ENCODE results near the gene ADAMTSL3.

ADAMTSL3 gene

DNA sequence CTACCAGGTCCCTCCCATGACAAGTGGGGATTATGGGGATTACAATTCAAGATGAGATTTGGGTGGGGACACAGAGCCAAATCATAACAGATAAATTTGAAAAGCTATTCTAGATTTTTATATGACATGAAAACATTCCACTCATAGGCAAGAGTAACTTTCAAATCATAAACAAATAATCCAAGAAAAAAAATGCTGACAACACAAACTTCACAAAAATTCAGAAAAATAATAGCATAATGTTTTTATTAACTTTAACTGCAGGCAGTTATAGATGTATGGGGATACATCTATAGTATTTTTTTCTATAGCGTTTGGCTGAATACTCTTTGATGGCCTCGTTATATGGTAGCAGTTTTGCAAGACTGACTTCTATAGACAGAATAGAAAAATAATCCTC is 243.1 kb downstream of the ADAMTSL3 start:
- H3K9me3 ChIP-seq (ENCODE audit: control insufficient read depth, insufficient read depth, low read length) = no peaks in the 10 kb centered on the region
- H4K20me1 ChIP-seq (ENCODE audit: control insufficient read depth, insufficient read depth, low read depth, low read length) = no peaks in the 10 kb centered on the region
- 0 out of 2 replicates have a peak, but pooled peaks cover 4% of the 10 kb centered on the region for H3K27me3 ChIP-seq (ENCODE audit: control insufficient read depth, low read length)
- TF ChIP-seq, protein P1, sequence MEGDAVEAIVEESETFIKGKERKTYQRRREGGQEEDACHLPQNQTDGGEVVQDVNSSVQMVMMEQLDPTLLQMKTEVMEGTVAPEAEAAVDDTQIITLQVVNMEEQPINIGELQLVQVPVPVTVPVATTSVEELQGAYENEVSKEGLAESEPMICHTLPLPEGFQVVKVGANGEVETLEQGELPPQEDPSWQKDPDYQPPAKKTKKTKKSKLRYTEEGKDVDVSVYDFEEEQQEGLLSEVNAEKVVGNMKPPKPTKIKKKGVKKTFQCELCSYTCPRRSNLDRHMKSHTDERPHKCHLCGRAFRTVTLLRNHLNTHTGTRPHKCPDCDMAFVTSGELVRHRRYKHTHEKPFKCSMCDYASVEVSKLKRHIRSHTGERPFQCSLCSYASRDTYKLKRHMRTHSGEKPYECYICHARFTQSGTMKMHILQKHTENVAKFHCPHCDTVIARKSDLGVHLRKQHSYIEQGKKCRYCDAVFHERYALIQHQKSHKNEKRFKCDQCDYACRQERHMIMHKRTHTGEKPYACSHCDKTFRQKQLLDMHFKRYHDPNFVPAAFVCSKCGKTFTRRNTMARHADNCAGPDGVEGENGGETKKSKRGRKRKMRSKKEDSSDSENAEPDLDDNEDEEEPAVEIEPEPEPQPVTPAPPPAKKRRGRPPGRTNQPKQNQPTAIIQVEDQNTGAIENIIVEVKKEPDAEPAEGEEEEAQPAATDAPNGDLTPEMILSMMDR (IDR thresholded peaks at IDR 0.05; ENCODE audit: low read depth, low read length, poor library complexity, severe bottlenecking) = no peak
- no peak for TF ChIP-seq EZH2phosphoT487 (IDR thresholded peaks at IDR 0.05; ENCODE audit: borderline replicate concordance, low read length)
- no peaks in the 10 kb centered on the region for H3K4me1 ChIP-seq (ENCODE audit: control insufficient read depth, low read length)
- no peaks in the 10 kb centered on the region for H3K36me3 ChIP-seq (ENCODE audit: control insufficient read depth, low read length)
- H3K79me2 ChIP-seq (ENCODE audit: control insufficient read depth, low read length) = no peaks in the 10 kb centered on the region
- H3K4me3 ChIP-seq (ENCODE audit: low read length) = no peak overlapping the region
- H3K9me2 ChIP-seq (replicated peaks; ENCODE audit: control insufficient read depth, low read length) = no peaks in the 10 kb centered on the region
- H3K4me2 ChIP-seq (ENCODE audit: low read length) = no peak overlapping the region
- no peak overlapping the region for H3K27ac ChIP-seq (ENCODE audit: low read depth, low read length)
- no peaks in the 10 kb centered on the region for H3F3A ChIP-seq (ENCODE audit: control insufficient read depth, insufficient read depth)

DNA sequence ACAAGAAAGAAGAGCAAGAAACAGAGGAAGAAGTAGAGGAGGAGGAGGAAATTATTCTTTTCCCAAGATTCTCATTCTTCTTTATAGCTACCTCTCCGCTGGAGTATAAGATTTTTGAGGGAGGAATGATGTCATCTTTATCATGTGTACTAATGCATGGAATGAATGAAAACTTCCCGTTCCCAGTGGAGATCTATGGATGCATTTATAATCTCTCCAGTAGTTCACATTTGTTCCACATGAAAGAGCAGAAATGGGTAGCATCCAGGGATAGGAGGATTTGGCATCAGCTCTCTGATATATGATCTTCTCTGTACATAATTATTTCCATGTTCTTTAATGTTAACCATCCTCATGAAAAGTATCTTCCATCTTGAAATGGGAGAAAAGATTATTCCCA is 244.4 kb downstream of the ADAMTSL3 start:
- no peaks in the 10 kb centered on the region for H3K9me2 ChIP-seq (replicated peaks; ENCODE audit: control insufficient read depth, low read length)
- 0 out of 2 replicates have a peak, but pooled peaks cover 4% of the 10 kb centered on the region for H3K27me3 ChIP-seq (ENCODE audit: control insufficient read depth, low read length)
- no peaks in the 10 kb centered on the region for H3F3A ChIP-seq (ENCODE audit: control insufficient read depth, insufficient read depth)
- H4K20me1 ChIP-seq (ENCODE audit: control insufficient read depth, insufficient read depth, low read depth, low read length) = no peaks in the 10 kb centered on the region
- no peak overlapping the region for H3K4me2 ChIP-seq (ENCODE audit: low read length)
- H3K27ac ChIP-seq (ENCODE audit: low read depth, low read length) = no peak overlapping the region
- TF ChIP-seq EZH2phosphoT487 (IDR thresholded peaks at IDR 0.05; ENCODE audit: borderline replicate concordance, low read length) = no peak
- TF ChIP-seq, protein P1 (IDR thresholded peaks at IDR 0.05; ENCODE audit: low read depth, low read length, poor library complexity, severe bottlenecking) = no peak
- H3K9me3 ChIP-seq (ENCODE audit: control insufficient read depth, insufficient read depth, low read length) = no peaks in the 10 kb centered on the region
- no peaks in the 10 kb centered on the region for H3K36me3 ChIP-seq (ENCODE audit: control insufficient read depth, low read length)
- H3K4me3 ChIP-seq (ENCODE audit: low read length) = no peak overlapping the region
- H3K79me2 ChIP-seq (ENCODE audit: control insufficient read depth, low read length) = no peaks in the 10 kb centered on the region
- H3K4me1 ChIP-seq (ENCODE audit: control insufficient read depth, low read length) = no peaks in the 10 kb centered on the region

DNA sequence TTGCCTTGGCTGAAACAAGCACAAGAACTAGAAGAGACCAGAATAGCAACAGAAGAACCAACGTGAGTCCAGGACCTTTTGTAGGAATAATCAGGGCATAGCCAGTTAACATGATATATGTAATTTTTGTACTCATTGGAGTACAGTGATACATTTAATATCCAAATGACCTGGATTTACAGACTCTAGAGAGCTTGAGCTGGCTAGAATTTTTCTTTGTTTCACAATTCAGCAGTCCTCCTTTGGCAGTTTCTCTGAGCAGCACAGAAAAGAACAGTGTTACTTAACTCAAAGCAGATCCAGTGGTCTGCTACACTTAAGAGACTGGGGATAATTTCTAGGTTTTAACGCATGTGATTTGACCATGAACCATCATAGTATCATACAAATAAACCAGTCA is 245.7 kb downstream of the ADAMTSL3 start:
- TF ChIP-seq, protein P1 (IDR thresholded peaks at IDR 0.05; ENCODE audit: low read depth, low read length, poor library complexity, severe bottlenecking) = no peak
- TF ChIP-seq EZH2phosphoT487 (IDR thresholded peaks at IDR 0.05; ENCODE audit: borderline replicate concordance, low read length) = no peak
- Histone ChIP-seq H4K20me1 (ENCODE audit: control insufficient read depth, insufficient read depth, low read depth, low read length) (no peaks in the 10 kb centered on the region), H3K36me3 (ENCODE audit: control insufficient read depth, low read length) (no peaks in the 10 kb centered on the region), H3K27ac (ENCODE audit: low read depth, low read length) (no peak overlapping the region), H3K4me1 (ENCODE audit: control insufficient read depth, low read length) (no peaks in the 10 kb centered on the region), H3K9me2 (replicated peaks; ENCODE audit: control insufficient read depth, low read length) (no peaks in the 10 kb centered on the region), H3K79me2 (ENCODE audit: control insufficient read depth, low read length) (no peaks in the 10 kb centered on the region), H3K27me3 (ENCODE audit: control insufficient read depth, low read length) (0 out of 2 replicates have a peak, but pooled peaks cover 4% of the 10 kb centered on the region), H3K4me3 (ENCODE audit: low read length) (no peak overlapping the region), H3F3A (ENCODE audit: control insufficient read depth, insufficient read depth) (no peaks in the 10 kb centered on the region), H3K4me2 (ENCODE audit: low read length) (no peak overlapping the region), H3K9me3 (ENCODE audit: control insufficient read depth, insufficient read depth, low read length) (no peaks in the 10 kb centered on the region)
